HG03103 (cell line): ENCODE measurements around the gene FAM163A.
A peak's percentile ranks its signal among the peaks of the same experiment; 100 is the strongest.
"Not testable (repeated sequence)": the region's sequence is repeated elsewhere in the genome, so short reads cannot be mapped to it uniquely, and the experiment has no call there.

Experiments used
- ATAC-seq: cut with Tn5 transposase; IDR thresholded peaks from one replicate; pipeline ENCODE4 v1.9.1; 2021; ENCODE audit warnings: low read depth; ENCODE audit not compliant: unreplicated experiment

Gene FAM163A

DNA sequence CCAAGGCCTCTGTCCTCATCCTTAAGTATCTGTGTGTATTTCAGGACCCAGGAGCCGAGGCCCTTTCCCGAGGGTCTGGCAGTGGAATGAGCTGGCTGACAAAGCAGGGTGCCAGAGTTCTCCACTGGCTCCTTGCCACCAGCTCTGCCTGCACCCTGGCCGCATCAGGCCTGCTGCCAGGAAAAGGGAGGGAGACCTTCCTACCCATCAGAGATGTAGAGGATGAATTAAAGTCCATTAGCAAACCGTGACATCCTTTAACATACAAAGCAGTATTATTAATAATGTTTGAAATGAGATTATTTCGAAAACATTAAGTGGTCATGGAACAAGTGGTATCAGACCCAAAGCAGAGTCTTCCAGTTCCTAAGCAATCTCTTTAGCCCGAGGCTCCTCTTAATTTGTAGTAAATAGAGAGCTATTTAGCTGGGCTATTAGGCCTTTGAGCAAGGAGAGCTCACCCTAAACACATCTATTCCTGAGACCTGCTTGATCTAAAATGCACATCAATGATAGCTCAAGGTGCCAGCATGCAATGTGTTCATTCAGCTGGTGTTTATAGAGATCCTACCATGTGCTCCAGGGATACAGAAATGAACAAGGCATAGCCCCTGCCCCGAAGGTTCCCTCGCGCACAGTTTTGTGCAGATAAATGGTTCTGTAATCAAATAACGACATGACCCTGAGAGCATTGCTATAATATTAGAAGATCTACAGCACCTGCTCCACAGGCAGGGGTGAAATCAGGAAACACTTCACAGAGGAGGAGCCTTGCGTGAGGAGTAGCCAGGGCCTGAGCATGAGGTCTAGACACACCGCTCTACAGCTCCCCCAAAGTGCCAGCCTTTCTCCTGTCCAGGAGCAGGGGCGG, 44.0 kb downstream of the FAM163A start:
- no peak for ATAC-seq

DNA sequence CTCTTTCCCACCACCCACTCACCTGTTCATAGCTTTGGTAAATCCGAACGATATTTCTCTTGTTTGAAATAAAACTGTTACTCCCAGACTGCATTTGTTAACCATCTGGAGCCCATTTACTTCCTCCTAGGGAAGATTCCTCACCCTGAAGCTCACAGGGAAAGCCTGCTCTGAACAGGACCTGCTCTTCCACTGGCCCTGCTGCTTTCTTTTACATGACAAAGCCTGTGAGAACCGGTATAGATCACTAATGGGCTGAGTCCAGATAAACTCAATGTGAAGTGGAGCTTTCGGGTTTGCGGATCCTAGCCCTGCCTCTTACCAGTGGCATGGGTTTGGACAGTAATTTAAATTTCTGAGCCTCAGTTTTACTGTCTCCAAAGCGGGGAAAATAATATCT, 45.2 kb downstream of the FAM163A start:
- no peak for ATAC-seq

DNA sequence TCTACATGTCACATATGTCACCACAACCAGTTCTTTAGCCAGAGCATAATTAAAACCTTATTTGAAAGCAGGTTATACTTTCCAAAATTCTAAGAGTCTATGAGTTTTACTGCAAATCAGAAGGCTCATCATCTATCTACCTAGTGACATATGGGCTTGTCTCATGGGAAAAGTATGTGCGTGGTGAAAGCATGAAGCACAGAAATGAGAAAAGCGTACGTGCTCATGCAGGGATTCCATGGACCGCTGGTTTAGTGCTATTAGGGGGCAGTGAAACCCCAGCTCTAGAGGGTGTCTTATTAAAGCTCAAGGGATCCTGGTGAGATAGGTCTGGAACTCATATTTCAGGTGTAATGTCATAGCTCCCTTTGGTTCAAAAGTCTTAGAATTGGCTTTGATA, 50.2 kb downstream of the FAM163A start:
- no peak for ATAC-seq

DNA sequence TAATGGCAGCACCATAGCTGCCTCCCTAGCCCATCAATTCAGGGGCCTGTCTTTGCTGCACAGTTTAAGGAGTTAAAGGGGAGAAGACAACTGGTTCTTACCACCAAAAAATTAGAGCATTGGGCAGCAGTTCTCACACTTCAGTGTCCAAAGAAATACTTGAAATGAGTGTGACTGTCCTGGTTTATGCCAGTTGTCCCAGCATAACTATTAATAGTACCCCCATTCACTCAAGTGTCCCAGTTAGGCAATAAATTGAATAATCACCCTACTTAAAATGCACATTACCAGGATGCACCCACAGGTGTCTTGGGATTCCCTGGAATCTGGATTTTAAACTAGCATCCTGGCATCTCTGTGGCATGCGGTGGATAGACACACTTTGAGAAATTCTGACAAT, 51.1 kb downstream of the FAM163A start:
- ATAC-seq = no peak

DNA sequence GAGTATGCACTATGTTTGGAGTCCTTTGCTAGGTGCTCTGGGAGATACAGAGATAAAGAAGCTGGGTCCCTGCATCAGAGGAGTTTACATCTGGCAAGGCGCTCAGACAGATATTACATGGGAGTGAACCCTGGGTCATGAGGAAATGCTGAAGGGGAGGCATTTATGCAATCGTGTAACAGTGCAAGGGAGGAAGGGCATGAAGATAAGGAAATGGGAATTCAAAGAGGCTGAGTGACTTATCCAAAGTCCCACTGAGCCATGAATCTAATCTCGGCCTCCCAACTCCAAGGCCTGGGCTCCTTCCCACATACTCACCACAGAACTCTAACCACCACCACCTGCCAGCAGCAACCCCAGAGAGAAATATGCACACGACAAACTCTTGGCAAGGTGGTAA, 51.6 kb downstream of the FAM163A start:
- ATAC-seq = no peak

DNA sequence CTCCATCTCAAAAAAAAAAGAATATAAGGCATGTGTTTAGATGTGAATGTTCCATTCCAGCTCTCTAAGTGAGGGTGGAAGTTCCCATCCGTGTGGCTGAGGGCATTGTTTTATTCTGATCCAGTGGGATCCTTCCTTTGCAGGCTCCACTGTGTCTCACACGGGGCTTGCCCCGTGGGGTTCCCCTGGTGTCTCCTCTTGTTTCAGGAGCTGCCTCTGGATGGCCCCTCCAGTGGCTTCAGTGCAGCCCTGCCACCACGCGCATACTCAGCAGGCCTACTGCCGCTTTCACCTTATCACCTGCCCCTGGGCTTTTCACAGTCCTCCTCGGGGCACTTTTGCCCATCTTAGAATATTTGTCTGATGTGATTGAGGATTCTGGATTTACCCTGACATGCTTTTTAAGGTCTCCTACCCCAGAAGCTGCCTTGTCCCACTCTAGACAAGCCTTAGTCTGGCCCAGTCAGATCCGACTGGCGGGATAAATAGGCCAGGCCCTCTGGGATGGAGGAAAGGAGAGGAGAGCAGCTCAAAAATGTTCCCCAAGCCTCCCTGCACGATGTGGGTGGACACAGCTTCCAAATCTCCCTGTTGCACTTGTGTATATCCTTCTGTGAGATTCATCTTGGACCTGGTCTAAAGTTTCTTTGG, 55.2 kb downstream of the FAM163A start:
- ATAC-seq = no peak

DNA sequence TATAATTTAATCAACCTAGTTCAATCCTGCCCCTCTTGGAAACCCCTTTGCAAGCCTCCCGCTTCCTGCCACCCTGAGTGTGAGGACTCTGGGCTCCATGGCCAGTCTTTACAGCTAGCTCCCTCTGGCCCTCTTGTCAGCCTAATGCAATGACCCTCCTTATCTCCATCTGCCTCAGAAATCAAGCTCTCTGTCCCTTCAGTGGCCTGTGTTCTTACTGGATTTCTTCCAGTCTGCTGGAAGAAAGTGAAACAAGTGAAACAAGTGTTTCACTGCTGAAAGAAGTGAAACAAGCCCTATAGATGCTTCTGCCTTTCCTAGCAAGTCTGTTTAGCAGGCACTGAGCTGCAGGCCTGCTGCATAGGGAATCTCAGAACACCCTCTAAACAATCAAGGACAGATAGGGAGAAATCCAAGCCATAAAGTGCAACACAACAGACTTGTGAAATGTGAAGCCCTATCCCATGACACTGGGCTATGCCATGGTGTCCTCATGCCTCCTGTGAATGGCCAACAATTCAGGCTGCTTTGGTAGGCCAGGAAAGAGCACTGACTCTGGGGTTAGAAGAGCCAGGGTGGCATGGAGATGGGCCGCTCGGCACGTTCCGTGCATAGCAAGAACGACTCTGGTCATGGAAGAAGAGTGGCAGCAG, 55.9 kb downstream of the FAM163A start:
- ATAC-seq = no peak

DNA sequence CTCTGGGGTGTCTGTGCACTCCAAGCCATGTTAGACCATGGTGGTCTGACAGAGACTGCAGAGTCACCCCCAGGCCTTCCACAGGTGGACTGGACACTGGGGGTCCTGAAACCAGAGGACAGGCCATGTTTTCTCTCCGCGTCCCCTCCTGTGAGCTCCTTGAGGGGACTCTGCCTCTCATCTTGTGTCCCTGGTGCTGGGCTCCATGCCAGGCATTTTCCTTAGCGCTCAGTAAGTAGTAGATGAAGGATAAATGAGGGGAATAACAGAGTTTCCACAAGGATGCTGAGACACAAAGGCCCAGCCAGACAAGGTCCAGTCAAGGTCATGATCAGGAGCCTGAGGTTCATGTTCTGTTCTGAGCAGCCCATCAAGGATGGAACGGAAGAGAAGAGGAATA, 57.4 kb downstream of the FAM163A start:
- ATAC-seq = no peak

DNA sequence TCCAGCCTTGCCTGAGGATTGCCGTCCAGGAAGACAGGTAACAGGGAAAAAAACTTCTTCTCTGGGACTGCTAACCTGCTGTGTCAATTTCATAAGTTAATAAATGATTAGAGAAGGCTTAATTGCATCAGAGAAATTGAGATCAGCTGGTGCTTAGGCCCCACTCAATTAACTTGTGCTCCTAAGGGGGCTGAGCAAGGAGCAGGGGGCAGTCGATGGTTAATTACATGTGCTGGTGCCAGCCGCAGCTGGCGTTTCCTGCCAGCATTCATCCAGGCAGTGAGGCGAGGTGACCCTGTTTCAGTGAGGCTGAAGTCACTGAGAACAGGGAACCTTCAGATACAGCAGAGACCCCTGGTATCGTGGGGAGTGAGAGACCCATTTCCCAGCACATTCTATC, 60.0 kb downstream of the FAM163A start:
- ATAC-seq = no peak

DNA sequence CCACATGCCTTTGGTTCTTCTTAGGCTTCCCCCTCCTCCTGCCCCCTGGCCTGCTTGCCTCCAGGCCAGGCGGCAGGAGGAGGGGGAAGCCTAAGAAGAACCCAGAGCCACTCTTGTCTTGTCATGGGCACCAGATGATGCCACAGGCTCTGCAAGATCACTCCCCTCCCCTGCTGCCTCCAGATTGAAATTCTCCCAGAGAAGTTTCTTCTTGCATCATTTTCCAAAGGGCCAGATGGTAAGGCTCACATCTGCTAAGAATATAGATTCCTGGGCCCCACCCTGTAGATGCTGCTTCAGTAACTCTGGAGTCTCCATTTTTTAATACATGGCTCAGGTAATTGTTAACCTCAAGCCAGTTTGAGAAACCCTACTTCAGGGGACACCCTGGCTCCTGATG, 60.8 kb downstream of the FAM163A start:
- ATAC-seq = no peak

DNA sequence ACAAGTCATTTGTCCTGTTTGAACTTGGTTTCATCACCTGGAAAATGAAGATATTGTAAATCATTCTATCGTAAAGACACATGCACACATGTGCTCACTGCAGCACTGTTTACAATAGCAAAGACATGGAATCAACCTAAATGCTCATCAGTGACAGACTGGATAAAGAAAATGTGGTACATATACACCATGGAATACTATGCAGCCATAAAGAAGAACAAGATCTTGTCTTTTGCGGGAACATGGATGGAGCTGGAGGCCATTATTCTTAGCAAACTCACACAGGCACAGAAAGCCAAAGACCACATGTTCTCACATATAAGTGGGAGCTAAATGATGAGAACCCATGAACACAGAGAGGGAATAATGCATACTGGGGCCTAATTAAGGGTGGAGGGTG, 61.3 kb downstream of the FAM163A start:
- not testable (repeated sequence) for ATAC-seq

DNA sequence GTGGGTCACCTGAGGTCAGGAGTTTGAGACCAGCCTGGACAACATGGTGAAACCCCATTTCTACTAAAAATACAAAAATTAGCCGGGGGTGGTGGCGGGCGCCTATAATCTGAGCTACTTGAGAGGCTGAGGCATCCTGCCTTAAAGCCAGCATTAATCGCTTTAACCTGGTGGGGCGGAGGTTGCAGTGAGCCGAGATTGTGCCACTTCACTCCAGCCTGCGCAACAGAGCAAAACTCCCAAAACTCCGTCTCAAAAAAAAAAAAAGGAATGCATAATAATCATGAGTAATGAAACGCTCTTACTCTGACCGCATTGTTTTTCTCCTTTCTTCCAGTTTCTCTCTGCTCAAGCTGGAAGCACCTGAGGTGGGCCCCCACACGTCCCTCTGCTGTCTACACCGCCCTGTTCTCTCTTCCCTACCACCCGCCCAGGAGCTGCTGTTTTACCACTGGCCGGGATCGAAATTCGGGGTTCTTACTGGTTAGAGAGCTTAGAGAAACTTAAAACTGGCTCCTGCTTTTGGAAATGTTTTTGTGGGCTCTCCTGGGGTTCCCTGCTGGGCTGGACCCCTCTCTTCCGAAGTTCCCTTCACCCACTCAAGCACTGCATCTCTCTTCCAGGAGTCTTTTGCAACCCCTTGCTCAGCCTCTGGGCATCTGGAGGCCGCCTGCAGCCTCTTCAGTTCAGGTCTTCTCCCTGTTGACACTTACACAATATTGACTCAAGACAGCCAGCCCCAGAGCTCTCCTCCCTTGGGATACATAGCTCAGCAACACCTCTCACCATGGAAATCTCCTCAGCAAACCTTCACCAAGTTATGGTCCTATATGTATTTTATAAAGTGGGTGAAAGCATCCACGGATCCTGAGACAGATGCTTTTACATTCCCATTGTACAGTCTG, 62.5 kb downstream of the FAM163A start:
- ATAC-seq = no peak

DNA sequence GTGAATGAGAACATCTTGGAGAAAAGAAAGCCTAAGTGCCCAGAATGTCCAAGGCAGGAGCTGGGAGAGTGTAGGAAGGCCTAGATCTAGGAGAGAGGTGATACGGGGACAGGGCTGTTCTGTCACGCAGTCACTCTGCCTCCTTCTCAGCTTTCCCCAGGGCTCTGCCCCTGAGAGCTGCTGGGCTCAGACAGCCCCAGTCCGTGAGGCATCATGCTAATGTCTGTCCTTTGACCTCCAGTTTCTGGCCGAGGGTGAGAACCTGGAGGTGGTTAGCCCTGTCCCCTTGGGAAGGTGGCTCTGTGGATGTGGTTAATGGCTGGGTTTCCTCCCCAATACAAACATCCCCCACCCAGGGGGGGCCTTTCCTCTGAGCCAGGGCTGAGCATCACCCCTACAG, 63.2 kb downstream of the FAM163A start:
- no peak for ATAC-seq

DNA sequence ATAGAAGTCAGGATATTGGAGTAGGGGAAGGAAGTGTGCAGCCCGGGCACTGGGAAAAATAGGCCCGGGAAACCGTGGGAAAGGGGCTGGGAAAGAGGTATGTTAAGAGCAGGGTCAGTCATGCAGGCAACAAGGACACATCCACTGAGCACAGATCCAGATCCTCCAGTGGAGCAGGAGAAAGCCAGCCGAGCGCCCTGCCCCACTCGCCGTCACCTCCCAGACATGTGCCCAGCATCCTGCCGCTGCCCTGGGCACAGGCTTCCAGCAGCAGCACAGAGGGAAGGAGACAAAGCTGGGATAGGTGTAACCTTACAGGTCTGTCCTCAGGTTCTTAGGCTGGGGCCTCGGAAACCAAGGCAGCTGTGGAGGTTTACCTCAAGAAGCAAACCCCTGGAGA, 64.2 kb downstream of the FAM163A start:
- no peak for ATAC-seq

DNA sequence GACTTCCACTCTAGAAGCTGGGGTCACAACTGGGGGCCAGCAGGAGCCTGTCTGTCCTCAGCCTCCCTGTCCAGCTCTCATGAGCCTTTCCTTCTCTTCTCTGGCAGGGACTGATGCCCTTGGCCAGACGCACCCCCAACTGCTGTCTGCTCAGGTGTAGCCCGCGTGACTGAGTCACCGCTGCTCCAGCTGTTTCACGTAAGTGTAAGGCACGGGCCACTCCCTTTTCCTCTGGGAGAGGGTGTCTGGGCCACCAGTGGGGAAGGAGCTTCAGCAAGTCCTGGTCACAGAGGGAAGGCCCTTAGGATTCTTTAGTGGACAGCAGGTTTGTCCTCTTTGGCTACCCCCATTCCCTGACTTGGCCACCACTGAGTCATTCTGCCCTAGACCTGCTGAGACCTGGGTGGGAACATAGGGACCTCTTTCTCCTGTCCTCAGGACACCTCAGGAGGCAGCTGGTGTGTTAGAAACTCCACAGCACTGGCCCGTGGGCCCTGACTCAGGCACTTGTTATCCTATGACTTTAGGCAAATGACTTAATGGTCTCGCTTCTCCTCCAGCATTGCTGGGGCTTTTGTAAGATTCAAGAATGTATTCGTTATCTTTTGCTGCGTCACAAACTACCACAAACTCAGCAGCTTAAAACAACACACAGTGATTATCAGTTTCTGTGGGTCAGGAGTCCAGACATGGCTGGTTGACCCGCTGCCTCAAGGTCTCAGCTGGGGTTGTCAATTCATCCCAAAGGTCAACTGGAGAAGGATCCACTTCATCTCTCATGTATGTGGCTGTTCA, 64.8 kb downstream of the FAM163A start:
- no peak for ATAC-seq

DNA sequence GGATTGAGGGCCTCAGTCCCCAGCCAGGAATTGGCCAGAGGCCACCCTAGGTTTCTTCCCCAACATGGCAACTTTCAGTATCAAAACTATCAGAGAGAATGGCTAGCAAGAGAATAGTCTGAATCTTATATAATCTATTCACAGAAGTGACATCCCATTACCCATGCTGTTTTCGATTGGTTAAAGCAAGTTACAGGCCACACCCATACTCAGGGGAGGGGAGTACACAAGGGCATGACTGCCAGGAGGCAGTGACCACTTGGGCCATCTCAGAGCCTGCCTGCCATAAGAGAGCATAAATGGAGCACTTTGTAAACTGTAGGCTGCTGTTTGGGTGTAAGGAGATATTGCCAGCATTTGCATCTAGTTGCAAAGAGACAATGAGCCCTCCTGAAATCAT, 65.4 kb downstream of the FAM163A start:
- no peak for ATAC-seq

DNA sequence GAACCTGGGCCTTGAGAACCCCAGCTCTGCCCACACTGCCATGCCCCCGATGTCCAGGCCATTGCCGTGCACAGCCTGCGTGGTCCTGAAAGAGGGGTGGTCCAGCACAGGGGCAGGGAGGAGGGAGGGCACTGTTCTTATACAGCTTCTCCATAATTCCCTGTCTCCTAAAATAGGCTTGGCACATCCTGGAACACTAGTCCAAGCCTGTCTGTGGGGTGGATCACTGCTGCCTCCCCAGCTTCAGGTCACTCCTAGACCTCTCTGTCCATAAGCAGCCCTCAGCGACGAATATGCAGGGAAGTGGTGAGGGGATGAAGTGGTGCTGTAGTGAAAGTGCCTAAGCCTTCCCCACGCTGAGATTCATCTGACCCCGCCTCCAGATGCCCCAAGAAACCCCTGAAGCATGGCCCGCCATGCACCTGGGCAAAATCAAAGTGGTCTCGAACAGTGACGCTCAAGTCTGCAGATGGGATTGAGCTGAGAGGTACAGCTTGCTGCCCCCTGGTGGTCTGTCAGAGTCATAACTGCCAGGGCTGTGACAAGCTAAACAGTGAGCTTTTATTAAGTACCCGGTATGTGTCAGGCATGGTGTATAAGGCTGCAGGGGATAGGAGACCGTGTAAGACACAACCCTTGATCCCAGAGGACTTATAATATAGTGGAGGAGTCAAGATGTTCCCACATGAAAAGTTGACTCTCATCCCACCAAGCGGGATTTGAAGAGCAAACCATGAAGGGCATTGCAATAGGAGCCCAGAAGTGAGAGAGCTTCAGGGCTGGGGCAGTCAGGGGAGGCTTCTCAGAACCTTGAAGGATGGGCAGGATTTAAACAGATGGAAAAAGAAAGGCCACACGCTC, 66.6 kb downstream of the FAM163A start:
- ATAC-seq = peak; percentile 56

DNA sequence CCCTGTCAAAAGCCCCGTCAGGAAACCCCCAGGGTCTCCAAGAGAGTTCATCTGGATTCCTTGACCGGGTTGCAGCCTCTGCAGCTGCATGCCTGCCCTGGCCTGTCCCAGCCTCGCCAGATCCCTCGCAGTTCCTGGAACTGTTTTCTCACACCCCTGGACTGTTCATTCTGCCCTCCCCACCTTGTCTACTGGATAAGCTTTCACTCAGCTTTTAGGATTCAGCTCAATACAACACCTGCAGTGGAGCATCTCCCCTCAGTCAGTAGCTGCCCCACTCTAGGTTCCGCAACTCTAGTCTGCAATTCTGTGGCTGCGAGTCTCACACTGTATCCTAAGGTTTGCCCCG, 67.2 kb downstream of the FAM163A start:
- no peak for ATAC-seq
